Endodermal cell (in vitro differentiated cells): ENCODE results near the gene CEP112. TPM values are rescaled to one million over a fixed set of nuclear protein-coding genes. Genes with fewer than 3 reads are reported as not detected.

Experiments used
- DNase-seq: peaks from one replicate; pipeline ENCODE4 v3.0.0-alpha.2; 2017
- H3K27ac ChIP-seq: 2 replicates; pipeline ENCODE4 v1.5.1; 2013; ENCODE audit warnings: mild to moderate bottlenecking, low read depth, low read length, moderate library complexity
- H3K27me3 ChIP-seq: 2 replicates; pipeline ENCODE4 v1.6.1; 2013; ENCODE audit warnings: mild to moderate bottlenecking, low read length, moderate library complexity; ENCODE audit not compliant: insufficient read depth, control insufficient read depth, poor library complexity, severe bottlenecking
- H3K36me3 ChIP-seq: 2 replicates; pipeline ENCODE4 v1.7.0; 2013; ENCODE audit warnings: mild to moderate bottlenecking, low read length, moderate library complexity; ENCODE audit not compliant: control insufficient read depth, insufficient read depth
- H3K4me1 ChIP-seq: one replicate; pipeline ENCODE4 v1.7.0; 2013; ENCODE audit warnings: low read length; ENCODE audit not compliant: control insufficient read depth, insufficient read depth
- H3K4me3 ChIP-seq: 2 replicates; pipeline ENCODE4 v1.5.1; 2013; ENCODE audit warnings: mild to moderate bottlenecking, low read length, moderate library complexity
- H3K9ac ChIP-seq: 2 replicates; pipeline ENCODE4 v1.6.1; 2013; ENCODE audit warnings: mild to moderate bottlenecking, low read length, moderate library complexity; ENCODE audit not compliant: poor library complexity, severe bottlenecking; ENCODE audit errors: extremely low read depth
- H3K9me3 ChIP-seq: 2 replicates; pipeline ENCODE4 v1.6.1; 2013; ENCODE audit warnings: mild to moderate bottlenecking, low read length, moderate library complexity; ENCODE audit not compliant: control insufficient read depth
- H3K27ac Mint-ChIP-seq: 2 replicates; pipeline ENCODE4 v1.8.0; 2020; ENCODE audit warnings: mixed read lengths
- H3K27me3 Mint-ChIP-seq: 2 replicates; pipeline ENCODE4 v1.8.0; 2021; ENCODE audit warnings: mild to moderate bottlenecking, mixed read lengths; ENCODE audit not compliant: insufficient read depth
- H3K36me3 Mint-ChIP-seq: 2 replicates; pipeline ENCODE4 v1.8.0; 2020; ENCODE audit warnings: low read depth, mixed read lengths
- H3K4me1 Mint-ChIP-seq: 2 replicates; pipeline ENCODE4 v1.8.0; 2020; ENCODE audit warnings: mixed read lengths
- H3K4me3 Mint-ChIP-seq: 2 replicates; pipeline ENCODE4 v1.8.0; 2020; ENCODE audit warnings: mild to moderate bottlenecking, moderate library complexity, mixed read lengths
- H3K9me3 Mint-ChIP-seq: 2 replicates; pipeline ENCODE4 v1.8.0; 2020; ENCODE audit warnings: mild to moderate bottlenecking, mixed read lengths
- WGBS, 2 experiments: methylation state at CpG; one replicate each; pipeline versions ENCODE4 v1.1.5 to v1.1.7; 2013; ENCODE audit warnings: missing lambda C conversion rate in 2 of 2, mixed read lengths in 1 of 2; ENCODE audit not compliant: insufficient coverage in 1 of 2, insufficient read length in 1 of 2; 5-methylcytosine and 5-hydroxymethylcytosine counted together
- total RNA-seq, 2 donors: library from RNA; stranded (reverse); fragmentation: NEBNext Ultra II Directional in 1 of 2; extraction: Animal tissue kit (Norgen Biotek cat#: 25700) in 1 of 2; gene quantifications; 2 replicates in 1 of 2; 3 replicates in 1 of 2; pipeline ENCODE4 v1.2.1, GENCODE V29; 2021
- TF ChIP-seq, protein P1 (sequence below): fragments of 200-600 bp; sonication (generic); conservative IDR thresholded peaks from 2 replicates; pipeline ENCODE4 v1.5.0; 2021; ENCODE audit warnings: antibody characterized with exemption, mild to moderate bottlenecking

Gene CEP112
- total RNA-seq, 2 donors from 2014 or later: 15.2 to 21.4 TPM

DNA sequence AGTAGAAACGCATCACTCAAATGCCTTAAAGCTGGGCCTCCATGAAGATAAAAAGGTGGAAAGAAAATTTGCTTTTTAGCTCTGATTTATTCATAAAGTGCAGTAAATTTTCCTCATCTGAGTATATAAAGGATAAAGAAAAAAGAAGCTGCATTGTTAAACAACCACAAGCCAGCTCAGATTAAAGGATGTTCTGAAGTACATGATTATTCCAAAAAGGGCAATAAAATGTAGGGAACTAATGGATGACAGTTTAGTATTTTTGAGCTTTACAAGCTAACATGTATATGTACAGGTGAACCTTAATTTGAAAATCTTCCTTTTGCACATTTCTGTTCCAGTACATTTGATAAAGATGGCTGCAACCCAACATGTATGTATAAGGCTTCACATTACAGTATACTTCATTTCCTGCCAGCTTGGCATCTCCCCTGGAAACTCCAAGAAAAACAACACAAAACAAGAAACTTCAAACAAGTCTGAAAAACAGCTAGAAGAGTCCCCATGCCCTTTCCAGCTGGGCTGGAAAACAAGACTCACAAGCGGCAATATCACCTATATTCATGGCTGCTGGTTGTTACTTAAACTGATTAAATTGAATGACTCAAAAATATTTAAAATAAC is 225.7 kb downstream of the CEP112 start:
- H3K27me3 Mint-ChIP-seq: no peaks in the 10 kb centered on the region
- H3K9me3 Mint-ChIP-seq: peaks cover 13% of the 10 kb centered on the region
- Histone ChIP-seq H3K4me1 (no peaks in the 10 kb centered on the region), H3K27ac (no peak overlapping the region), H3K4me3 (no peak overlapping the region), H3K9me3 (peaks cover 19% of the 10 kb centered on the region), H3K9ac (no peak overlapping the region), H3K27me3 (no peaks in the 10 kb centered on the region), H3K36me3 (no peaks in the 10 kb centered on the region)
- TF ChIP-seq, protein P1, sequence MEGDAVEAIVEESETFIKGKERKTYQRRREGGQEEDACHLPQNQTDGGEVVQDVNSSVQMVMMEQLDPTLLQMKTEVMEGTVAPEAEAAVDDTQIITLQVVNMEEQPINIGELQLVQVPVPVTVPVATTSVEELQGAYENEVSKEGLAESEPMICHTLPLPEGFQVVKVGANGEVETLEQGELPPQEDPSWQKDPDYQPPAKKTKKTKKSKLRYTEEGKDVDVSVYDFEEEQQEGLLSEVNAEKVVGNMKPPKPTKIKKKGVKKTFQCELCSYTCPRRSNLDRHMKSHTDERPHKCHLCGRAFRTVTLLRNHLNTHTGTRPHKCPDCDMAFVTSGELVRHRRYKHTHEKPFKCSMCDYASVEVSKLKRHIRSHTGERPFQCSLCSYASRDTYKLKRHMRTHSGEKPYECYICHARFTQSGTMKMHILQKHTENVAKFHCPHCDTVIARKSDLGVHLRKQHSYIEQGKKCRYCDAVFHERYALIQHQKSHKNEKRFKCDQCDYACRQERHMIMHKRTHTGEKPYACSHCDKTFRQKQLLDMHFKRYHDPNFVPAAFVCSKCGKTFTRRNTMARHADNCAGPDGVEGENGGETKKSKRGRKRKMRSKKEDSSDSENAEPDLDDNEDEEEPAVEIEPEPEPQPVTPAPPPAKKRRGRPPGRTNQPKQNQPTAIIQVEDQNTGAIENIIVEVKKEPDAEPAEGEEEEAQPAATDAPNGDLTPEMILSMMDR: no peak
- H3K4me3 Mint-ChIP-seq: no peak overlapping the region
- H3K27ac Mint-ChIP-seq: no peak overlapping the region
- peaks cover 11% of the 10 kb centered on the region for H3K36me3 Mint-ChIP-seq
- DNase-seq: no peak
- 100% methylated on average over 1 to 2 of the region's 2 CpGs for WGBS, 2 experiments
- H3K4me1 Mint-ChIP-seq: no peaks in the 10 kb centered on the region

DNA sequence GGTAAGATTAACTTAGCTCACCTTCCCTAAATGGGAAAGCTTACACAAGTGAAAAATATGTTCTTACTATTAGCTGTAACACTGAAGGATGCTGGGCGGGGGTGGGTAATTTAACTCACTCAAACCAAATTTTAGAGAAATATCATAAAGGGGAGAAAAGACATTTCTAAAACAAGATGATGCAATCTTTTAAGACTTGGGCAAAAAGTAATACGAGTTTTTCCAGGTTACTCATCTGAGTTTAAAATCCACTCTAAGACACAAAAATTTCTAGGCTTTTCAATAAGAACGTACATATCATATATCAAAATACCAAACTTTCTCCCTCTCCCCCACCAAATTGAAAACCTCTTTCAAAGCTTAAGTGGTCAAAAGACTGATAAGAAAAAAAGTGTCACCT is 228.8 kb downstream of the CEP112 start:
- peaks cover 11% of the 10 kb centered on the region for H3K36me3 Mint-ChIP-seq
- Histone ChIP-seq H3K27me3 (no peaks in the 10 kb centered on the region), H3K9ac (no peak overlapping the region), H3K36me3 (peaks cover 13% of the 10 kb centered on the region), H3K9me3 (peaks cover 17% of the 10 kb centered on the region), H3K4me1 (no peaks in the 10 kb centered on the region), H3K27ac (no peak overlapping the region), H3K4me3 (no peak overlapping the region)
- H3K4me3 Mint-ChIP-seq: no peak overlapping the region
- H3K27ac Mint-ChIP-seq: no peak overlapping the region
- H3K4me1 Mint-ChIP-seq: no peaks in the 10 kb centered on the region
- no peaks in the 10 kb centered on the region for H3K27me3 Mint-ChIP-seq
- DNase-seq: no peak
- TF ChIP-seq, protein P1: no peak
- peaks cover 8% of the 10 kb centered on the region for H3K9me3 Mint-ChIP-seq
- 96 to 100% methylated on average over 1 to 3 of the region's 3 CpGs for WGBS, 2 experiments

DNA sequence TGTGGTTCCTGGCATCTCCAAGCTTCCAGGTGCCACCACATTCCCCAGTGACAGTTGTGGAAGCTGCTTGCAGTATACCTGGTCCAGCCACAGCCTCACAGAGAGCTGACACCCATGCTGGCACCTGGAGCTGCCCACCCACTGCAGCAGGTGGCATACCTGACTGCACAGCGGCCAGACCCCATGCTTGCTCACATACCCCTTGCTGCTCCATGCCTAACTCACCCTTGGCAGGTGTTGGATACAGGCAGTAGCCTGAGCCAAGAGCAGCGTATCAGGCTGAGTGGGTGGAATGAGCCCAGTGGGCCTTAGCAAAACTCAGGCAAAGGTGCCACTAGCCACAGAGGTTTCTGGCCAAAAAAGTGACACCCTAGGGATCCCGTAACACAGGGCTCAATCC is 232.3 kb downstream of the CEP112 start:
- Mint-ChIP-seq H3K27me3 (no peaks in the 10 kb centered on the region), H3K4me3 (no peak overlapping the region), H3K36me3 (peaks cover 15% of the 10 kb centered on the region), H3K4me1 (no peaks in the 10 kb centered on the region), H3K27ac (no peak overlapping the region), H3K9me3 (peaks cover 8% of the 10 kb centered on the region)
- TF ChIP-seq, protein P1: no peak
- Histone ChIP-seq H3K4me1 (no peaks in the 10 kb centered on the region), H3K27me3 (no peaks in the 10 kb centered on the region), H3K27ac (no peak overlapping the region), H3K4me3 (no peak overlapping the region), H3K9ac (no peak overlapping the region), H3K36me3 (peaks cover 15% of the 10 kb centered on the region), H3K9me3 (peaks cover 22% of the 10 kb centered on the region)
- 93 to 100% methylated on average over 1 to 2 of the region's 3 CpGs for WGBS, 2 experiments
- DNase-seq: no peak
